Adrenal gland (tissue), 5 donors: ENCODE data around the gene ITPKC.

Experiments used
- POLR2A ChIP-seq, 2 donors: fragments of 450-650 bp; IDR thresholded peaks; one replicate each; pipeline ENCODE4 v1.6.1; 2017; ENCODE audit warnings: antibody characterized with exemption in 2 of 2, mild to moderate bottlenecking in 2 of 2, moderate library complexity in 1 of 2
- TF ChIP-seq, protein P1 (sequence below), 6 experiments: fragments of 450-650 bp in 4 of 6; fragments of 200-600 bp in 2 of 6; sonication (generic) in 1 of 6; IDR thresholded peaks; 1 replicate in 5 of 6; 2 replicates in 1 of 6; pipeline versions ENCODE4 v1.5.1 to v1.8.0; 2016 to 2021; ENCODE audit warnings: antibody characterized with exemption in 6 of 6, mild to moderate bottlenecking in 2 of 6, moderate library complexity in 1 of 6
- donor health status: DM: no; HTN: no; CAD: no.

DNA sequence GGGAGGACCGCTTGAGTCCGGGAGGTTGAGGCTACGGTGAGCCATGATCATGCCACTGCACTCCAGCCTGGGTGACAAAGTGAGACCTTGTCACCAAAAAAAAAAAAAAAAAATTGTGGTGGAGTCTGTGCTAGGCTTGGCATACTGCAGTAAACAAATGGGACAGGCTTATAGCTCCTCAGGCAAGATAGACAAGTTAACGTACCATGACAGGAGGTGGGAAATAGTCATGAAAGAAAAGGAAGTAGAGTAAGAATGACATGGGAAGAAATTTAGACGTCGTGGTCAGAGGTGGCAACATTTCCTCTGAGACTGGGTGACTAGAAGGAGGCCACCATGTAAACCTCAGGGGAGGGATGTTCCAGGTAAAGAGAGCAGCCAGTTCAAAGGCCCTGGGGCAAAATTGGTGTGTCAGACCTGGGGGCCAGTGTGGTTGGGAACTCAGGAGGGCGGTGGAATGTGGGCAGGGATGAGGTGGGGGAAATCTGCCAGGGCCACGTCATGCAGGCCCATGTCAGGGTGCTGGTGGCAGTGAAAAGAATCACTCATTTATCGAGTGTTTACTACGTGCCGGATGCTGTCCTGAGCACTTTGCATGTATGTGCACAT lies 39.7 kb downstream of the ITPKC start:
- TF ChIP-seq, protein P1, sequence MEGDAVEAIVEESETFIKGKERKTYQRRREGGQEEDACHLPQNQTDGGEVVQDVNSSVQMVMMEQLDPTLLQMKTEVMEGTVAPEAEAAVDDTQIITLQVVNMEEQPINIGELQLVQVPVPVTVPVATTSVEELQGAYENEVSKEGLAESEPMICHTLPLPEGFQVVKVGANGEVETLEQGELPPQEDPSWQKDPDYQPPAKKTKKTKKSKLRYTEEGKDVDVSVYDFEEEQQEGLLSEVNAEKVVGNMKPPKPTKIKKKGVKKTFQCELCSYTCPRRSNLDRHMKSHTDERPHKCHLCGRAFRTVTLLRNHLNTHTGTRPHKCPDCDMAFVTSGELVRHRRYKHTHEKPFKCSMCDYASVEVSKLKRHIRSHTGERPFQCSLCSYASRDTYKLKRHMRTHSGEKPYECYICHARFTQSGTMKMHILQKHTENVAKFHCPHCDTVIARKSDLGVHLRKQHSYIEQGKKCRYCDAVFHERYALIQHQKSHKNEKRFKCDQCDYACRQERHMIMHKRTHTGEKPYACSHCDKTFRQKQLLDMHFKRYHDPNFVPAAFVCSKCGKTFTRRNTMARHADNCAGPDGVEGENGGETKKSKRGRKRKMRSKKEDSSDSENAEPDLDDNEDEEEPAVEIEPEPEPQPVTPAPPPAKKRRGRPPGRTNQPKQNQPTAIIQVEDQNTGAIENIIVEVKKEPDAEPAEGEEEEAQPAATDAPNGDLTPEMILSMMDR (IDR thresholded peaks at IDR 0.05) = no peak
- TF ChIP-seq POLR2A (IDR thresholded peaks at IDR 0.05) = no peak
